Measurements from ENCODE around the gene ZNF37A. TPM values are rescaled to one million over a fixed set of nuclear protein-coding genes. Genes with fewer than 3 reads are reported as not detected.
"Not testable (repeated sequence)": the region's sequence is repeated elsewhere in the genome, so short reads cannot be mapped to it uniquely, and the experiment has no call there.

The ZNF37A gene
- total and polyA plus RNA-seq, 2 experiments from 2014 or later, result 9.8 to 15.2 TPM

DNA sequence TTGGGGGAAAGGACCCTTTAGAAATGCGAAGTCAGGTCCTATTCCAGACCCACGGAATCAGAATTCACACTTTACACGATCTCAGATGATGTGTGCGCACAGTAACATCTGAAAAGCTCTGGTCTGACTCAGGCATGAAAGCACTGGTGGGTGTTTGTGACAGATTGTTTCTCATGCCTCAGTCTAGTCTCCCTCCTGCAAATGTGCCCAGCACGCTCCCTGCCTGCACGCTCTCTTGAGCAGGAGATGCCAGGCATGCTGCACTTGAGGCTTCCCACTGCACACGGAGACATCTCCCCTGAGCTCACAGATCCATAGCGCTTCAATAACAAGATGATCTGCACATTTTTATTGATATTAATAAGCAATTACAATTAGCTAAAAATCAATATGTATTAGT is 23.6 kb upstream of the ZNF37A start:
- Histone ChIP-seq H3K27me3 (no peaks in the 10 kb centered on the region), H3K9me3 (ENCODE audit: low read depth) (no peaks in the 10 kb centered on the region), H3K36me3 (no peaks in the 10 kb centered on the region), H3K4me3 (no peak overlapping the region), H3K27ac (no peak overlapping the region), H3K4me1 (ENCODE audit: low read depth) (no peaks in the 10 kb centered on the region)
- TF ChIP-seq, protein P1, sequence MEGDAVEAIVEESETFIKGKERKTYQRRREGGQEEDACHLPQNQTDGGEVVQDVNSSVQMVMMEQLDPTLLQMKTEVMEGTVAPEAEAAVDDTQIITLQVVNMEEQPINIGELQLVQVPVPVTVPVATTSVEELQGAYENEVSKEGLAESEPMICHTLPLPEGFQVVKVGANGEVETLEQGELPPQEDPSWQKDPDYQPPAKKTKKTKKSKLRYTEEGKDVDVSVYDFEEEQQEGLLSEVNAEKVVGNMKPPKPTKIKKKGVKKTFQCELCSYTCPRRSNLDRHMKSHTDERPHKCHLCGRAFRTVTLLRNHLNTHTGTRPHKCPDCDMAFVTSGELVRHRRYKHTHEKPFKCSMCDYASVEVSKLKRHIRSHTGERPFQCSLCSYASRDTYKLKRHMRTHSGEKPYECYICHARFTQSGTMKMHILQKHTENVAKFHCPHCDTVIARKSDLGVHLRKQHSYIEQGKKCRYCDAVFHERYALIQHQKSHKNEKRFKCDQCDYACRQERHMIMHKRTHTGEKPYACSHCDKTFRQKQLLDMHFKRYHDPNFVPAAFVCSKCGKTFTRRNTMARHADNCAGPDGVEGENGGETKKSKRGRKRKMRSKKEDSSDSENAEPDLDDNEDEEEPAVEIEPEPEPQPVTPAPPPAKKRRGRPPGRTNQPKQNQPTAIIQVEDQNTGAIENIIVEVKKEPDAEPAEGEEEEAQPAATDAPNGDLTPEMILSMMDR (IDR thresholded peaks at IDR 0.05; ENCODE audit: low read depth, low read length), result no peak
- DNase-seq (ENCODE audit: low read depth in 1 of 2, low spot score in 1 of 2), result no peak

DNA sequence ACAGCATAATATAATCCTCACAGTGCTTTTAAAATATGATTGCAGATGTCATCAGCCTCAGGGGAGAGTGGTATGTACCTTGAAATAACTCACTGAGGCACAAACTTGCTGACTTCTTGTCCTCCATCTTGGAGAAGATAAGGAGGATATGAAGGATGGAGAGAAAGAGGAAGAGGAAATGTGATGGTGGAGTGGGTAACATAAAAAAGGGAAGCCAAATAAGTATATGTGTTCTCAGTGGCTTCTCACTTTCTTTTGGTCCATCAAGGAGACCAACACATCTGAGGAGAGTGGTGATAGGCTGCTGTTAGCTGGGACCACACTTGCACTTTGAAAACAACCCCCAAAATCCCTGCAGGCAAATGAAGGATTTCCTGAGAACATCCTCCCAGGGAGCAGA is 21.6 kb upstream of the ZNF37A start:
- Histone ChIP-seq H3K4me3 (no peak overlapping the region), H3K27me3 (no peaks in the 10 kb centered on the region), H3K9me3 (ENCODE audit: low read depth) (no peaks in the 10 kb centered on the region), H3K27ac (no peak overlapping the region), H3K36me3 (no peaks in the 10 kb centered on the region), H3K4me1 (ENCODE audit: low read depth) (no peaks in the 10 kb centered on the region)
- TF ChIP-seq, protein P1 (IDR thresholded peaks at IDR 0.05; ENCODE audit: low read depth, low read length), result no peak
- no peak for DNase-seq (ENCODE audit: low read depth in 1 of 2, low spot score in 1 of 2)

DNA sequence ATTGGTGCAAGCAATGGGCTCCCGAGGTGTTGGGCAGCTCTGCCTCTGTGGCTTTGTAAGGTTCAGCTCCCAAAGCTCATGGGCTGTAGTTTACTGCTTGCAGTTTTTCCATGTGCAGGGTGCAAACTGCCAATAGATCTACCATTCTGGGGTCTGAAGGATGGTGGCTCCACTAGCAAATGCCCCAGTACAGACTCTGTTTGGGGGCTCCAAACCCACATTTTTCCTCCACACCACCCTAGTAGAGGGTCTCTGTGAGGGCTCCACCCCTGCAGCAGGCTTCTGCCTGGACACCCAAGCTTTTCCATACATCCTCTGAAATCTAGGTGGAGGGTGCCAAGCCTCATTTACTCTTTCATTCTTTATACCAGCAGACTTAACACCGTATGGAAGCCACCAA is 17.4 kb upstream of the ZNF37A start:
- Histone ChIP-seq H3K27ac (no peak overlapping the region), H3K4me1 (ENCODE audit: low read depth) (no peaks in the 10 kb centered on the region), H3K36me3 (no peaks in the 10 kb centered on the region), H3K9me3 (ENCODE audit: low read depth) (no peaks in the 10 kb centered on the region), H3K4me3 (no peak overlapping the region), H3K27me3 (no peaks in the 10 kb centered on the region)
- TF ChIP-seq, protein P1 (IDR thresholded peaks at IDR 0.05; ENCODE audit: low read depth, low read length), result no peak
- no peak for DNase-seq (ENCODE audit: low read depth in 1 of 2, low spot score in 1 of 2)

DNA sequence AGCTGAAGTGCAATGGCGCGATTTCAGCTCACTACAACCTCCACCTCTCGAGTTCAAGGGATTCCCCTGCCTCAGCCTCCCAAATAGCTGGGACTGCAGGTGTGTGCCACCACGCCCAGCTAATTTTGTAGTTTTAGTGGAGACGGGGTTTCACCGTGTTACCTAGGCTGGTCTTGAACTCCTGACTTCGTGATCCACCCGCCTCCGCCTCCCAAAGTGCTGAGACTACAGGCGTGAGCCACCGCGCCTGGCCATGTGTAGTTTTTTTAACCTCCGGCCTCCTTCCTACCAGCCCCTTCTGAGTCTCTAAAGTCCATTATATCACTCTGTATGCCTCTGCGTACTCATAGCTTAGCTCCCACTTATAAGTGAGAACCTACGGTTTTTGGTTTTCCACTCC is 819 bp upstream of the ZNF37A start:
- not testable (repeated sequence) for H3K4me3 ChIP-seq; H3K4me1 ChIP-seq (ENCODE audit: low read depth); H3K27ac ChIP-seq; H3K27me3 ChIP-seq; H3K9me3 ChIP-seq (ENCODE audit: low read depth); H3K36me3 ChIP-seq; DNase-seq (ENCODE audit: low read depth in 1 of 2, low spot score in 1 of 2)

DNA sequence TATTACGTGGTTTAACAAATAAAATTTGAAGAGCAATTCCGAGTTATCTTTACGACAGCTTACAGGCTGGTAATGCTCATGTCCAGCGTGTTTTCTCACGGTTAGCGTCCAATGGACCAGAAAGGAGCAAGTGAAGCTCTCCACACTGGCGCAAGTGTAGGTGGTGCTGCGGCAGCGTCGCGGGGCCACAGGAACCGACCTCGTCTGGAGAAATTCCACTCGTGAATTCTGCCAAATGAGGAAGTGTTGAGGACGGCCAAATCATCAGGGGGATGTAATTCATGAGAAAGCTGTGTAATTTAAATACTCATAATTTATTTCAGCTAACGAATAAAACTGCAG is 350 bp upstream of the ZNF37A start:
- TF ChIP-seq, protein P1 (IDR thresholded peaks at IDR 0.05; ENCODE audit: low read depth, low read length), result no peak
- no peaks in the 10 kb centered on the region for H3K9me3 ChIP-seq (ENCODE audit: low read depth)
- peaks cover 3% of the 10 kb centered on the region for H3K36me3 ChIP-seq
- no peak for DNase-seq (ENCODE audit: low read depth in 1 of 2, low spot score in 1 of 2)
- no peak overlapping the region for H3K4me3 ChIP-seq
- no peaks in the 10 kb centered on the region for H3K27me3 ChIP-seq
- H3K27ac ChIP-seq, result no peak overlapping the region
- no peaks in the 10 kb centered on the region for H3K4me1 ChIP-seq (ENCODE audit: low read depth)

DNA sequence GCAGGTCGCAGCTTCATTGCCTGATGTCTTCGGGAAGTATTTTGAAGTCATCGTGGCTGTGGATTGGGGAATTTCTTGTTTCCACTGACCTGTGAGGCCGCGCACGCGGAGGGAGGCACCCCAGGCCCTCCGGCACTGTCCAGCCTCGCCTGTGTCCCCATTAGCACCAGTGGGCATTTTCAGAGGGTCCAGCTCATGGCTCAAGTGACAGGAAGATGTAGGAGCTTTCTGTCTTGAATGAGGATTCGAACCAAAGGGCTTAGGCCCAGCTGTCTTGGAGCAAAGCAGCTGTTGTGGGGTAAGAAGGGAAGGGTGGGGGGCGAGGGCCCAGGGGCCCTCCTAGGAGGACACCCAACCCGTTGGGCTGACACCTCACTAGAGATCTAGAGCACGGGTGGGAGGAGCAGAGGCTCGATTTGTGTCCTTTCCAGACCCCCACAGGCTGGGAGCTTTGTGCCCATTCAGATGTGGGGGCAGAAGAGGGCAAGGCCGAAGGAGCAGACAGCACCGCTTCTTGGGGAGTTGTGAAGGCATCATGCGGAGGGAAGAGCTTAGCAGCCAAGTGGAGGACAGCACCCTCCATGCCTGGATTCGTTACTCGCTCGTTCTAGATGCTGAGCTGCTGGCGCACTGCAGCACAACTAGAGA is 914 bp downstream of the ZNF37A start:
- peaks cover 3% of the 10 kb centered on the region for H3K36me3 ChIP-seq
- no peaks in the 10 kb centered on the region for H3K4me1 ChIP-seq (ENCODE audit: low read depth)
- no peaks in the 10 kb centered on the region for H3K27me3 ChIP-seq
- no peaks in the 10 kb centered on the region for H3K9me3 ChIP-seq (ENCODE audit: low read depth)
- DNase-seq (ENCODE audit: low read depth in 1 of 2, low spot score in 1 of 2), result no peak
- TF ChIP-seq, protein P1 (IDR thresholded peaks at IDR 0.05; ENCODE audit: low read depth, low read length), result no peak
- peak overlapping the region; percentile 85 for H3K27ac ChIP-seq
- peak overlapping the region; percentile 56 for H3K4me3 ChIP-seq

All from cardiac muscle cell (in vitro differentiated cells and primary cell).